Measurements from ENCODE around the gene GOLIM4.

DNA sequence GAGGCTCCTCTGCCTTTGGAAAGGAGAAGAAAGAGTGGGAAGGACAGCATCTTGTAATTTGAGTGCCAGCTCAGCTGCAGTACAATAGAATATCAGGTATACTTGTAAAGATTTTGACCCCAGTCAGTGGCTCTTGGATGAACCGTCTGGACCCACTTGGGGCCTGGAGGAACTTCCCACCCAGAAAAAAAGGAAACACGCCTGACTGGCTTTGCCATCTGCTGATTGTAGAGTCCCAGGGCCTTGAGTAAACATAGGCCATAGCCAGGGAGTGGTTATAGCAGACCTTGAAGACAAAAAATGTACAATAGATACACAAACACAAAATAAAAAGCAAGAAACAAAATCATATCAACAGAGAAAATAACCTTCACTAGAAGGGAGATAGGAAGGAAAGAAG is 112.1 kb downstream of the GOLIM4 start:
- no peak for TF ChIP-seq CTCF (IDR thresholded peaks at IDR 0.05)
- no peak for TF ChIP-seq POLR2A (IDR thresholded peaks at IDR 0.05)

Measured in testis (tissue), 2 donors.